ENCODE measurements around the gene NADSYN1.

NADSYN1 gene

GRCh38 chr11:71481101-71481960, 28.3 kb downstream of the NADSYN1 start:
- H3K4me3 ChIP-seq (ENCODE audit: low read length), result no peak overlapping the region
- no peak for TF ChIP-seq ZNF274 (IDR thresholded peaks at IDR 0.05; ENCODE audit: low read depth, low read length)

- no peak overlapping the region for H3K4me3 ChIP-seq (ENCODE audit: low read length)
- no peak for TF ChIP-seq ZNF274 (IDR thresholded peaks at IDR 0.05; ENCODE audit: low read depth, low read length)
Observed at GRCh38 chr11:71482216-71482615, 29.2 kb downstream of the NADSYN1 start.

GRCh38 chr11:71482746-71483364, 29.9 kb downstream of the NADSYN1 start:
- H3K4me3 ChIP-seq (ENCODE audit: low read length), result no peak overlapping the region
- no peak for TF ChIP-seq ZNF274 (IDR thresholded peaks at IDR 0.05; ENCODE audit: low read depth, low read length)

- H3K4me3 ChIP-seq (ENCODE audit: low read length), result no peak overlapping the region
- no peak for TF ChIP-seq ZNF274 (IDR thresholded peaks at IDR 0.05; ENCODE audit: low read depth, low read length)
Observed at GRCh38 chr11:71483692-71484091, 30.7 kb downstream of the NADSYN1 start.

GRCh38 chr11:71484248-71485062, 31.5 kb downstream of the NADSYN1 start:
- no peak for TF ChIP-seq ZNF274 (IDR thresholded peaks at IDR 0.05; ENCODE audit: low read depth, low read length)
- H3K4me3 ChIP-seq (ENCODE audit: low read length), result no peak overlapping the region

- no peak for TF ChIP-seq ZNF274 (IDR thresholded peaks at IDR 0.05; ENCODE audit: low read depth, low read length)
- H3K4me3 ChIP-seq (ENCODE audit: low read length), result no peak overlapping the region
Observed at GRCh38 chr11:71485063-71485399, 32.0 kb downstream of the NADSYN1 start.

GRCh38 chr11:71485466-71485865, 32.5 kb downstream of the NADSYN1 start:
- H3K4me3 ChIP-seq (ENCODE audit: low read length), result no peak overlapping the region
- TF ChIP-seq ZNF274 (IDR thresholded peaks at IDR 0.05; ENCODE audit: low read depth, low read length), result no peak

- no peak for TF ChIP-seq ZNF274 (IDR thresholded peaks at IDR 0.05; ENCODE audit: low read depth, low read length)
- H3K4me3 ChIP-seq (ENCODE audit: low read length), result no peak overlapping the region
Observed at GRCh38 chr11:71486320-71486719, 33.3 kb downstream of the NADSYN1 start.

- no peak overlapping the region for H3K4me3 ChIP-seq (ENCODE audit: low read length)
- TF ChIP-seq ZNF274 (IDR thresholded peaks at IDR 0.05; ENCODE audit: low read depth, low read length), result no peak
Observed at GRCh38 chr11:71488681-71489270, 35.8 kb downstream of the NADSYN1 start.

- H3K4me3 ChIP-seq (ENCODE audit: low read length), result no peak overlapping the region
- TF ChIP-seq ZNF274 (IDR thresholded peaks at IDR 0.05; ENCODE audit: low read depth, low read length), result no peak
Observed at GRCh38 chr11:71489311-71490043, 36.5 kb downstream of the NADSYN1 start.

GRCh38 chr11:71490044-71490730, 37.2 kb downstream of the NADSYN1 start:
- TF ChIP-seq ZNF274 (IDR thresholded peaks at IDR 0.05; ENCODE audit: low read depth, low read length), result no peak
- H3K4me3 ChIP-seq (ENCODE audit: low read length), result no peak overlapping the region

GRCh38 chr11:71490731-71491390, 37.9 kb downstream of the NADSYN1 start:
- TF ChIP-seq ZNF274 (IDR thresholded peaks at IDR 0.05; ENCODE audit: low read depth, low read length), result no peak
- H3K4me3 ChIP-seq (ENCODE audit: low read length), result no peak overlapping the region

- no peak overlapping the region for H3K4me3 ChIP-seq (ENCODE audit: low read length)
- TF ChIP-seq ZNF274 (IDR thresholded peaks at IDR 0.05; ENCODE audit: low read depth, low read length), result no peak
Observed at GRCh38 chr11:71491531-71491930, 38.5 kb downstream of the NADSYN1 start.
